GM10266 (cell line): ENCODE data around the gene ITPR1.

Experiments used
- DNase-seq: peaks from one replicate; pipeline ENCODE4 v3.0.0; 2012; ENCODE audit errors: extremely low spot score
- TF ChIP-seq, protein P1 (sequence below): IDR thresholded peaks from 2 replicates; pipeline ENCODE4 v1.5.1; 2012; ENCODE audit warnings: mild to moderate bottlenecking, low read depth; ENCODE audit not compliant: control insufficient read depth, insufficient read depth; ENCODE audit errors: missing control alignments

Gene ITPR1

GRCh38 chr3:4822568-4822967 lies 329.4 kb downstream of the ITPR1 start:
- TF ChIP-seq, protein P1, sequence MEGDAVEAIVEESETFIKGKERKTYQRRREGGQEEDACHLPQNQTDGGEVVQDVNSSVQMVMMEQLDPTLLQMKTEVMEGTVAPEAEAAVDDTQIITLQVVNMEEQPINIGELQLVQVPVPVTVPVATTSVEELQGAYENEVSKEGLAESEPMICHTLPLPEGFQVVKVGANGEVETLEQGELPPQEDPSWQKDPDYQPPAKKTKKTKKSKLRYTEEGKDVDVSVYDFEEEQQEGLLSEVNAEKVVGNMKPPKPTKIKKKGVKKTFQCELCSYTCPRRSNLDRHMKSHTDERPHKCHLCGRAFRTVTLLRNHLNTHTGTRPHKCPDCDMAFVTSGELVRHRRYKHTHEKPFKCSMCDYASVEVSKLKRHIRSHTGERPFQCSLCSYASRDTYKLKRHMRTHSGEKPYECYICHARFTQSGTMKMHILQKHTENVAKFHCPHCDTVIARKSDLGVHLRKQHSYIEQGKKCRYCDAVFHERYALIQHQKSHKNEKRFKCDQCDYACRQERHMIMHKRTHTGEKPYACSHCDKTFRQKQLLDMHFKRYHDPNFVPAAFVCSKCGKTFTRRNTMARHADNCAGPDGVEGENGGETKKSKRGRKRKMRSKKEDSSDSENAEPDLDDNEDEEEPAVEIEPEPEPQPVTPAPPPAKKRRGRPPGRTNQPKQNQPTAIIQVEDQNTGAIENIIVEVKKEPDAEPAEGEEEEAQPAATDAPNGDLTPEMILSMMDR: no peak
- no peak for DNase-seq

GRCh38 chr3:4823385-4823784 lies 330.2 kb downstream of the ITPR1 start:
- TF ChIP-seq, protein P1: no peak
- no peak for DNase-seq

DNA sequence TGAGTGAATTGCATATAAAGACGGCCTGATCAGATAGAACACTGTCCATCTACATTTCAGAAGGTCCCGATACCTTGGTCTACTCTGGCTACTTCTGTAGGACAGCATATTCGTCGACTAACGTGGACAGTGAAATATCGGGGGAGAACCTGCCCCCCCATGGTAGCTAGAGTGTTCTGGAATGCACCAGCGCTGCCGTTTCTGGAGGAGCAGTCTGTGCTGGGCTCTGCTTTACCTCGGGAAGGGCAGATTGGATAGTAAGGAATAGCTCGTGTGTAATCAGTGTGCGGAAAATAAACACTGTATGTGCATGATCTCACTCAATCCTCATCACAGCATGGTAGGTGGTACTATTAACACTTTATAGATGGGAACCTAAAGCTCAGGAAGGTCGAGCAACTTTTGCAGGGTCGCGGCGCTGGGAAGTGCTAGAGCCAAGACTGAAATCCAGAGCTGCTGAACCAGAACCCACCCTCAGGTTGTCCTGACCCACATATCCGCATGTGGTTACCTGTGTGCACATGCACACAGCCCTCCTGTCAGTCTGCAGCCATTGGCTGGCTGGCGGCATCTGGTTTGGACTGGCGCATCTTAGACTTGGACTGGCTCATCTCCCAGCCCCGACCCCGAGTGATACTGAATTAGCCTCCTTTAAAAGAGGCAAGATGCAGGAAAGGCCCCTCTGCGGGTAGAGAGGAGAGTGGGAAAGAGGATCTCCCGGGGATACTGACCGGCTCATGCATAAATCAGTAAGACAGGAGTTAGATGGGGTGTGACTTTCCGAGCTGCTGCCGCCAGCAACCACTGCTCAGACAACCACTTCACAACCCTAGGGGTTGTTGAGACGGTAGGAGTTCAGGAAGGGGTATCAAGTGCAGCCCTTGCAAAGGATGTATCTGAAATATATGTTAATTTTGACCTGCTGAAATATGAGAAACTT lies 331.1 kb downstream of the ITPR1 start:
- TF ChIP-seq, protein P1: no peak
- DNase-seq: no peak

DNA sequence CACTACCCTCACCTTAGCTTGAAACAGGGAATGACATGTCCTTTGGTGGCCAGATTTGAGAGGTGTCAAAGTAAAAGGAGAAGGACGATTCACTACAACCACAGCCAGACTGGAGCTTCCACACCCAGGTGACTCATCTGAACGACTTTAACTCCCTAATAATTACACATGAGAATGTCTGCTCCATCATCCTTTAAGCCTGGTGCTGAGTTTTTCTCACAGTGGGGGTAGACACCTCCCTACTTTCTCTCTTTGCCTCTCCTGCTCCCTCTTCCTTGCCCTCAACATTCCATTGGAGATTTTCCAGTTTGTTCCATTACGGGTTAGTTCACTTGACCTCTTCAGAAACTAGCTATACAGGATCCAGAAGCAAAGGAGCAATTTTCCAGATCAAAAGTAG lies 331.8 kb downstream of the ITPR1 start:
- TF ChIP-seq, protein P1: no peak
- no peak for DNase-seq

DNA sequence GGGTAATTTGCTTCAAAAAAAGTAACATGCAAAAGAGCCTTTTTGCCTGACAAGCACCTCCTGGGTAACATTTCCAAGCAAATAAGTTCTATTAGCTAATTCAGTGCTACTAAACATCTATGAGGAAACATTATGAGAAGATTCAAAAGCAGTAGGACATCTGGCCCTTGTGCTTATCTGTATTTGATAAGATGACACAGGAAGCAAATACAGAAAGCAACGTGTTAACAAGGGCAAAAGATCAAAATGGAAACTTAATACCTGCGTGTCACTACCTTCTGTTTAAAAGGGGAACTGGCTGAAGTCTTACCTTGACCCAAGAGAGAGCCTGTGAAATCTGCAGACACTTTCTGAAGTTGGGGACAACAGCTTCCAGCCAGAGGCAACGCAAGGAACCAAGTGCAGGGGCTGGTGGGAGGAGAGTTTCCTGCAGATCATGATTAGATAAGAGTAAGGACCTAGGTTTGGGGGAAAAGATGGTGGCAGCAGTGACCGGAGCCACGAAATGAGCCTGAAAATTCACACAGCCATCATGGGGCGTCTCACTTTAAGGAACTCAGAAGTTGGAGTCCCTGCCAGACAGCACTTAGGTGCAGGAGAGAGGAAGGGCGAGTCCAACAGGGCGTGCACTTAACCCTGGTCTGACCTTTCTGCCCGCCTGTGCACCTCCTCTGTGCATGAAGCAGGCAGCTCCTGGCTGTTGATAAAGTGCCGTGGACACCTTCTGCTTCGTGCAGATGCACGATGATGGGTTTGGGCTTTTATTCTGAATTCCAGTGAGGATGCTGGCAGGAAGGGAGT lies 332.5 kb downstream of the ITPR1 start:
- TF ChIP-seq, protein P1: no peak
- no peak for DNase-seq

GRCh38 chr3:4826237-4827100 lies 333.3 kb downstream of the ITPR1 start:
- DNase-seq: no peak
- TF ChIP-seq, protein P1: no peak
